Measurements from ENCODE around the gene ZCRB1.

The ZCRB1 gene

DNA sequence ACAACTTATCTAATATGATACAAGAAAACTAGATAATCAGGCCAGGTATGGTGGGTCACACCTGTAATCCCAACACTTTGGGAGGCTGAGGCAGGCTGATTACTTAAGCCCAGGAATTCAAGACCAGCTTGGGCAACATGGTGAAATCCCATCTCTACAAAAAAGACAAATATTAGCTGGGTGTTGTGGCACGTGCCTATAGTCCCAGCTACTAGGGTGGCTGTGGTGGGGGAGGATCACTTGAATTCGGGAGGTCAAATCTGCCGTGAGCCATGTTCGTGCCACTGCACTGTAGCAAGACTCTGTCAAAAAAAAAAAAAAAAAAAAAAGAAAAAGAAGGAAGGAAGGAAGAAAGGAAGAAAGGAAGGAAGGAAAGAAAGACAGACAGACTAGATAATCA is 27.0 kb downstream of the ZCRB1 start:
- Histone ChIP-seq H3K4me3 (ENCODE audit: low read depth, low read length) (no peak overlapping the region), H3K4me1 (ENCODE audit: control insufficient read depth, insufficient read depth, low read length) (no peaks in the 10 kb centered on the region), H3K9me3 (ENCODE audit: control insufficient read depth, insufficient read depth, low read depth, low read length) (no peaks in the 10 kb centered on the region), H3K36me3 (ENCODE audit: control insufficient read depth in 2 of 2, insufficient read depth in 1 of 2, low read length in 2 of 2) (no peaks in the 10 kb centered on the region), H3K27ac (ENCODE audit: extremely low read depth, low read depth, low read length) (no peak overlapping the region)
- ChIA-PET POLR2A (no interaction called here), CTCF (interaction anchor here (1.0 to 1.4 kb wide), 2 partner anchors 33 to 74 kb away, joined by 3 to 4 read pairs; no protein-coding TSS in a partner anchor)
- TF ChIP-seq, protein P1, sequence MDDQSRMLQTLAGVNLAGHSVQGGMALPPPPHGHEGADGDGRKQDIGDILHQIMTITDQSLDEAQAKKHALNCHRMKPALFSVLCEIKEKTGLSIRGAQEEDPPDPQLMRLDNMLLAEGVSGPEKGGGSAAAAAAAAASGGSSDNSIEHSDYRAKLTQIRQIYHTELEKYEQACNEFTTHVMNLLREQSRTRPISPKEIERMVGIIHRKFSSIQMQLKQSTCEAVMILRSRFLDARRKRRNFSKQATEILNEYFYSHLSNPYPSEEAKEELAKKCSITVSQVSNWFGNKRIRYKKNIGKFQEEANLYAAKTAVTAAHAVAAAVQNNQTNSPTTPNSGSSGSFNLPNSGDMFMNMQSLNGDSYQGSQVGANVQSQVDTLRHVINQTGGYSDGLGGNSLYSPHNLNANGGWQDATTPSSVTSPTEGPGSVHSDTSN (CRISPR knock-in tag; IDR thresholded peaks at IDR 0.05): no peak
- peak; percentile 50; the same call in 1 of the 2 replicates for TF ChIP-seq ZNF366 (tag by site-specific recombination; conservative IDR thresholded peaks at IDR 0.05)

DNA sequence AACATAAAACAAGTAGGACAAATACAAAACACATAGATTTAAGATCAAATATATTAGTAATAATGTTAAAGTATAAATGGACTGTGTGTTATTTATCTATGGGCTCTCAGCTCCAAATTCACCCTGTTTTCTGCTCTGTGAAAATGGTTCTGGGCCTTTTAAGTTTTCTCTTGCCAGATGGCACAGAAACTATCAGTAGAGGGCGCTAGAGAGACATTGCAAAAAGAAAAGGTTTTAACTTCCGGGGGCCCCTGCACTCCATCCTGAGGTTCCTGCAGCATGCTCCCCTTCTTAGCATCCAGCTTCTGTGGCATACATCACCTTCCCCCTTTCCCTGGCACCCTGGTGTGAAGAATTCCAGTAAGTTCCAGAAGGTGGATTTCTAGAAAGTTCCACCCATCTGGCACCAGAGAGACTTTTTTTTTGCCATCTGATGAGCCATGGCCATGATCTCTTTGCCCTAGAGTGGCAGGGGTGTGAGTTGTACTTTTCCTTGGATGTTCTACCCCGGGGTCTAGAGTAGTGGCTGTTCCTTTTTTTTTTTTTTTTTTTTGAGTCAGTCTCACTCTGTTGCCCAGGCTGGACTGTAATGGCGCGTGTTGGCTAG is 29.3 kb downstream of the ZCRB1 start:
- Histone ChIP-seq H3K36me3 (ENCODE audit: control insufficient read depth in 2 of 2, insufficient read depth in 1 of 2, low read length in 2 of 2) (no peaks in the 10 kb centered on the region; a peak in 1 of 3 replicates), H3K4me1 (ENCODE audit: control insufficient read depth, insufficient read depth, low read length) (no peaks in the 10 kb centered on the region), H3K27ac (ENCODE audit: extremely low read depth, low read depth, low read length) (no peak overlapping the region), H3K4me3 (ENCODE audit: low read depth, low read length) (no peak overlapping the region), H3K9me3 (ENCODE audit: control insufficient read depth, insufficient read depth, low read depth, low read length) (no peaks in the 10 kb centered on the region)
- ChIA-PET CTCF (interaction anchor here (0.5 to 1.8 kb wide), 20 partner anchors 8 to 1923 kb away, joined by 3 to 7 read pairs (median 4); no protein-coding TSS in a partner anchor), POLR2A (interaction anchor here (0.7 kb wide), 1 partner anchor 63 kb away, joined by 4 read pairs; no protein-coding TSS in a partner anchor)
- TF ChIP-seq, protein P2, sequence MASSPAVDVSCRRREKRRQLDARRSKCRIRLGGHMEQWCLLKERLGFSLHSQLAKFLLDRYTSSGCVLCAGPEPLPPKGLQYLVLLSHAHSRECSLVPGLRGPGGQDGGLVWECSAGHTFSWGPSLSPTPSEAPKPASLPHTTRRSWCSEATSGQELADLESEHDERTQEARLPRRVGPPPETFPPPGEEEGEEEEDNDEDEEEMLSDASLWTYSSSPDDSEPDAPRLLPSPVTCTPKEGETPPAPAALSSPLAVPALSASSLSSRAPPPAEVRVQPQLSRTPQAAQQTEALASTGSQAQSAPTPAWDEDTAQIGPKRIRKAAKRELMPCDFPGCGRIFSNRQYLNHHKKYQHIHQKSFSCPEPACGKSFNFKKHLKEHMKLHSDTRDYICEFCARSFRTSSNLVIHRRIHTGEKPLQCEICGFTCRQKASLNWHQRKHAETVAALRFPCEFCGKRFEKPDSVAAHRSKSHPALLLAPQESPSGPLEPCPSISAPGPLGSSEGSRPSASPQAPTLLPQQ (tag by site-specific recombination; IDR thresholded peaks at IDR 0.05): no peak
- no peak for TF ChIP-seq SALL2 (tag by site-specific recombination; IDR thresholded peaks at IDR 0.05; ENCODE audit: borderline replicate concordance)
- no peak for TF ChIP-seq ZNF561 (tag by site-specific recombination; IDR thresholded peaks at IDR 0.05; ENCODE audit: borderline replicate concordance)
- TF ChIP-seq YY2 (tag by site-specific recombination; IDR thresholded peaks at IDR 0.05): no peak
- peak; percentile 20; the same call in 1 of the 2 replicates for TF ChIP-seq ZNF654 (tag by site-specific recombination; IDR thresholded peaks at IDR 0.05; ENCODE audit: low read depth)

DNA sequence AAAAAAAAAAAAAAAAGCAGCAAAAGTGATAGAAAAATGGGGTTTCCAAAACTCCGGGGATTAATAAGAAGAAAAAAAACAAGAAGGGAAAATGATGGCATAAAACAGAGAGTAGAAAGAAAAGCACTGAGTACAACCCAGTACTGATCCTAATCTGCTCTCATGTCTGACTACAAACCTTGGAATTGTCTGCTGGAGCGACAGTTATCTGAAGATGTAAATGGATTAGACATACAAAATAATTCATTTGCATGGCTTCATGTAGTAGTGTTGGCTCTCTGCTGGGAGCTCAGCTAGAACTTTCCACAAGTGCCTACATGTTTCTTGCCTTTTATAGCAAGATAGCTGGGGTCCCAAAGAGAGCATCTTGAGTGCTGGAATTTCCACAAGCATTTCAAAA is 34.2 kb downstream of the ZCRB1 start:
- CTCF ChIA-PET: interaction anchor here (1.2 kb wide), 1 partner anchor 41 kb away, joined by 5 read pairs; no protein-coding TSS in a partner anchor
- Histone ChIP-seq H3K9me3 (ENCODE audit: control insufficient read depth, insufficient read depth, low read depth, low read length) (no peaks in the 10 kb centered on the region), H3K4me1 (ENCODE audit: control insufficient read depth, insufficient read depth, low read length) (no peaks in the 10 kb centered on the region), H3K27ac (ENCODE audit: extremely low read depth, low read depth, low read length) (no peak overlapping the region), H3K4me3 (ENCODE audit: low read depth, low read length) (no peak overlapping the region), H3K36me3 (ENCODE audit: control insufficient read depth in 2 of 2, insufficient read depth in 1 of 2, low read length in 2 of 2) (no peaks in the 10 kb centered on the region; a peak in 1 of 3 replicates)
- TF ChIP-seq ZNF184 (tag by site-specific recombination; IDR thresholded peaks at IDR 0.05) (no peak), ZNF561 (tag by site-specific recombination; IDR thresholded peaks at IDR 0.05; ENCODE audit: borderline replicate concordance) (no peak), ZNF350 (tag by site-specific recombination; IDR thresholded peaks at IDR 0.05) (0 out of 2 replicates have a peak, but pooled peaks have one; percentile 46)
- POLR2A ChIA-PET: no interaction called here

DNA sequence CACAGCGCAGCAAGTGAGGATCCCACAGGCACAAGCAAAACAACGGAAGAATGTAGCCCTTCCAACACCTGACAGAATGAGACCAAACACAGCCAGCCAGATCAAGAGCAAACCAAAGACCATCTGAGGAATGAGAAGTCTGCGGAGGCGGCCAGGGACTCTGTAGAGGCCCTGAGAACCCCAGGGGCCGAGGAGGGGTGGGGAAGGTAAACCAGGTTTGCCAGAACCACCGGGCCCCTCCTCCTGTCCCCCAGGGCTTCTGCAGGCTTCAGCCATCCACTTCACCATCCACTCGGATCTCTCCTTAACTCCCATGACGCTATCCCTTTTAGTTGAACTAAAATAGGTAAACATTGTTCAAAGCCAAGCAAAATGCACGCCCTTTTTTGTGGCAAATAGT is 37.4 kb downstream of the ZCRB1 start:
- POLR2A ChIA-PET: no interaction called here
- H3K27ac ChIP-seq (ENCODE audit: extremely low read depth, low read depth, low read length): no peak overlapping the region
- no peak for TF ChIP-seq ZNF140 (tag by site-specific recombination; IDR thresholded peaks at IDR 0.05)
- TF ChIP-seq ZSCAN16 (tag by site-specific recombination; IDR thresholded peaks at IDR 0.05): no peak
- no peak for TF ChIP-seq ZNF16 (tag by site-specific recombination; IDR thresholded peaks at IDR 0.05; ENCODE audit: low read depth)
- TF ChIP-seq ZNF585B (tag by site-specific recombination; IDR thresholded peaks at IDR 0.05): no peak
- TF ChIP-seq, protein P3, sequence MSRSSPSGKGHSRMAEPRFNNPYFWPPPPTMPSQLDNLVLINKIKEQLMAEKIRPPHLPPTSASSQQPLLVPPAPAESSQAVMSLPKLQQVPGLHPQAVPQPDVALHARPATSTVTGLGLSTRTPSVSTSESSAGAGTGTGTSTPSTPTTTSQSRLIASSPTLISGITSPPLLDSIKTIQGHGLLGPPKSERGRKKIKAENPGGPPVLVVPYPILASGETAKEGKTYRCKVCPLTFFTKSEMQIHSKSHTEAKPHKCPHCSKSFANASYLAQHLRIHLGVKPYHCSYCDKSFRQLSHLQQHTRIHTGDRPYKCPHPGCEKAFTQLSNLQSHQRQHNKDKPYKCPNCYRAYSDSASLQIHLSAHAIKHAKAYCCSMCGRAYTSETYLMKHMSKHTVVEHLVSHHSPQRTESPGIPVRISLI (tag by site-specific recombination; IDR thresholded peaks at IDR 0.05): no peak
- TF ChIP-seq ZBTB48 (tag by site-specific recombination; IDR thresholded peaks at IDR 0.05): no peak
- TF ChIP-seq, protein P4, sequence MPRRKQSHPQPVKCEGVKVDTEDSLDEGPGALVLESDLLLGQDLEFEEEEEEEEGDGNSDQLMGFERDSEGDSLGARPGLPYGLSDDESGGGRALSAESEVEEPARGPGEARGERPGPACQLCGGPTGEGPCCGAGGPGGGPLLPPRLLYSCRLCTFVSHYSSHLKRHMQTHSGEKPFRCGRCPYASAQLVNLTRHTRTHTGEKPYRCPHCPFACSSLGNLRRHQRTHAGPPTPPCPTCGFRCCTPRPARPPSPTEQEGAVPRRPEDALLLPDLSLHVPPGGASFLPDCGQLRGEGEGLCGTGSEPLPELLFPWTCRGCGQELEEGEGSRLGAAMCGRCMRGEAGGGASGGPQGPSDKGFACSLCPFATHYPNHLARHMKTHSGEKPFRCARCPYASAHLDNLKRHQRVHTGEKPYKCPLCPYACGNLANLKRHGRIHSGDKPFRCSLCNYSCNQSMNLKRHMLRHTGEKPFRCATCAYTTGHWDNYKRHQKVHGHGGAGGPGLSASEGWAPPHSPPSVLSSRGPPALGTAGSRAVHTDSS (tag by site-specific recombination; IDR thresholded peaks at IDR 0.05): no peak
- TF ChIP-seq ZNF433 (tag by site-specific recombination; IDR thresholded peaks at IDR 0.05; ENCODE audit: low read depth): no peak
- TF ChIP-seq REPIN1 (tag by site-specific recombination; IDR thresholded peaks at IDR 0.05; ENCODE audit: low read depth): no peak
- no peak for TF ChIP-seq ZNF777 (tag by site-specific recombination; IDR thresholded peaks at IDR 0.05; ENCODE audit: borderline replicate concordance)
- TF ChIP-seq ZSCAN23 (tag by site-specific recombination; IDR thresholded peaks at IDR 0.05): no peak
- TF ChIP-seq ZNF311 (tag by site-specific recombination; IDR thresholded peaks at IDR 0.05; ENCODE audit: borderline replicate concordance): no peak
- no peak for TF ChIP-seq MYNN (tag by site-specific recombination; IDR thresholded peaks at IDR 0.05; ENCODE audit: borderline replicate concordance)
- no peak for TF ChIP-seq ZNF600 (tag by site-specific recombination; IDR thresholded peaks at IDR 0.05)

More for the DNA sequence above, 37.4 kb downstream of the ZCRB1 start:
- H3K9me3 ChIP-seq (ENCODE audit: control insufficient read depth, insufficient read depth, low read depth, low read length): no peaks in the 10 kb centered on the region
- no peaks in the 10 kb centered on the region for H3K4me1 ChIP-seq (ENCODE audit: control insufficient read depth, insufficient read depth, low read length)
- no peaks in the 10 kb centered on the region; a peak in 1 of 3 replicates for H3K36me3 ChIP-seq (ENCODE audit: control insufficient read depth in 2 of 2, insufficient read depth in 1 of 2, low read length in 2 of 2)
- no peak overlapping the region for H3K4me3 ChIP-seq (ENCODE audit: low read depth, low read length)
- CTCF ChIA-PET: interaction anchor here (1.2 kb wide), 1 partner anchor 44 kb away, joined by 4 read pairs; no protein-coding TSS in a partner anchor
